ENCODE data around the gene IFNA6.

GRCh38 chr9:21348430-21348970 is 2.2 kb downstream of the IFNA6 start:
- TF ChIP-seq CTCF (IDR thresholded peaks at IDR 0.05) = no peak
- TF ChIP-seq POLR2AphosphoS5 (IDR thresholded peaks at IDR 0.05) = no peak

Measured in prostate gland (tissue), 2 donors.